HG03439 (cell line): ENCODE results near the gene RAB7A.
A peak's percentile ranks its signal among the peaks of the same experiment; 100 is the strongest.

ENCODE experiments used
- ATAC-seq: cut with Tn5 transposase; IDR thresholded peaks from one replicate; pipeline ENCODE4 v1.9.1; 2021; ENCODE audit warnings: mild to moderate bottlenecking, moderate library complexity; ENCODE audit not compliant: unreplicated experiment

The RAB7A gene

DNA sequence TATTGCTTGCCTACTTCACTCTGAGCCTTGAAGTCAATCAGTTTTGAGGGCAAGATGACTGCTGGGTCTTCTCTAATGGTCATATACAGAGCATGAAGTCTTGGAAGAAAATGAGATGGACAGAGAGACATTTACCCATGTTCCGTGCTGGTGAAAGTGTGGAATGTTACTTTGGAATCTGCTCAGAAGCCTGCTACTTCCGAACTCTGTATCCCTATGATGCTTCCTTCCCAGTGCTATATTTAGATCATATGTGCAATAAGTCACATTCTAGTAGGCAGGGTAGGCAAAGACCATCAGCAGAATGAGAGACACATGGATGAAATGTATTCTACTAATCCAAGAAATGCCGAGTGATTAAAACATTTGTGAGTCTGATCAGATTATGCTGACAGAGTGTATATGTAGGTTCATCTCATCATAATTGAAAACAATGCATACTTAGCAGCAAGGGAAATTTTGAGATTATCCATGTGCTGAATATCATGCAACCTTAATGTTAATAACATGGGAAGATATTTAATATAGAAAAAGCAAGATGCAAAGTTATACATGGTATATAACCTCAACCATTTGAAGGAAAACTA is 60.5 kb downstream of the RAB7A start:
- ATAC-seq: no peak

DNA sequence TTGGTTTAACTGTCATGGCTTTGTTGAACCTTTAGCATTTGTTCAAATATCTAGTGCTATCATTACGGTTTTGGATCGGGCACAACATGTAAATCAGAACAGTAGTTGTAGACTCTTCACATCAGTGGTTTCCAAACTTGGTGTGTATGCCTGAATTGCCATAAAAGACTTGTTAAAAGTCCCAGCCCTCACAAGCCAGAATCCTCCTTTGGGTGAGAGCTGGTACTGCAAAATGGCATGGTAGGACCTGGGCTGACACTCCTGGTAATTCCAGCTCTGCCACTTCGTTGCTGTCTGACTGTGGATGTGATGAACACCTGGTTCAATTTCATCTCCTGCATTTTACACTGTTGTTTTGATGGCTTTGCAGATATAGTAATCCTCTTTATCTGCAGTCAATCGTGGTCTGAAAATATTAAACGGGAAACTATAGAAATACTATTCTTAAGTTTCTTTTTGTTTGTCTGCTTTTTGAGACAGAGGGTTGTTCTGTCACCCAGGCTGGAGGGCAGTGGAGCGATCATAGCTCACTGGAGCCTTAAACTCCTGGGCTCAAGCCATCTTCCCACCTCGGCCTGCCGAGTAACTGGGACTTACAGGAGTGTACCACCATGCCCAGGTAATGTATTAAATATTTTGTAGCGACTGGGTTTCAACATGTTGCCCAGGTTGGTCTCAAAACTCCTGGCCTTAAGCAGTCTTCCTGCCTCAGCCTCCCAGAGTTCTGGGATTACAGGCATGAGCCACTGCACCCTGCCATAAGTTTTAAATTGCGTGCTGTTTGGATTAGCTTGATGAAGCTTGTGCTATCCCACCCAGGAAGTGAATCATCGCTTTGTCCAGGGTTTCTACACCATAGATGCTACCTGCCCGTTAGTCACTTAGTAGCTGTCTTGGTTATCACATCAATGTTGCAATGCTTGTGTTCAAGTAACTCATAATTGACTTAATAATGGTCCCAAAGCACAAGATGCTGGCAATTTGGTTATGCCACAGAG is 61.6 kb downstream of the RAB7A start:
- ATAC-seq: no peak

DNA sequence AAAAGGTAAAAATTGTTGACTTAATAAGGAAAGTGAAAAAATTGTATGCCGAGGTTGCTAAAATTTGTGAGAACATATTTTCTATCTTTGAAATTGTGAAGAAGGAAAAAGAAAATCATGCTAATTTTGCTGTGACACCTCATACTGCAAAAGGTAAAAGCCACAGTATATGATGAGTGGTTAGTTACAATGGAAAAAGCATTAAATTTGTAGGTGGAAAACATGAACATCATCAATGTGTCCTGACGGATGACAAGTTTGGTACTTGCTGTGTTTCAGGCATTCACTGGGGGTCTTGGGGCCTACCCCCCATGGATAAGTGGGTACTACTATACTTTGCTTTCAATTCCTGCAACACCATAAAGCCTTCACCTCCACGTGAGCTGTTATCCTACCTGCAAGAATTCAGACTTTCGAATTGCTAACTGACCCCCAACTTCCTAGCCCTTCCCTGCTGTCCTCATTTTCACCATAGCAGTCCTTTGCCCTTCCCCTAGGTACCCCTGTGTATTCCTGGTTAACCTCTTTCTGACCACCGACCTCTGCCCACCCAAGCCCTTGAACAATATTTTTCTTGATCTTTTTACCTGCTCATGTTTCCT is 62.4 kb downstream of the RAB7A start:
- no peak for ATAC-seq

DNA sequence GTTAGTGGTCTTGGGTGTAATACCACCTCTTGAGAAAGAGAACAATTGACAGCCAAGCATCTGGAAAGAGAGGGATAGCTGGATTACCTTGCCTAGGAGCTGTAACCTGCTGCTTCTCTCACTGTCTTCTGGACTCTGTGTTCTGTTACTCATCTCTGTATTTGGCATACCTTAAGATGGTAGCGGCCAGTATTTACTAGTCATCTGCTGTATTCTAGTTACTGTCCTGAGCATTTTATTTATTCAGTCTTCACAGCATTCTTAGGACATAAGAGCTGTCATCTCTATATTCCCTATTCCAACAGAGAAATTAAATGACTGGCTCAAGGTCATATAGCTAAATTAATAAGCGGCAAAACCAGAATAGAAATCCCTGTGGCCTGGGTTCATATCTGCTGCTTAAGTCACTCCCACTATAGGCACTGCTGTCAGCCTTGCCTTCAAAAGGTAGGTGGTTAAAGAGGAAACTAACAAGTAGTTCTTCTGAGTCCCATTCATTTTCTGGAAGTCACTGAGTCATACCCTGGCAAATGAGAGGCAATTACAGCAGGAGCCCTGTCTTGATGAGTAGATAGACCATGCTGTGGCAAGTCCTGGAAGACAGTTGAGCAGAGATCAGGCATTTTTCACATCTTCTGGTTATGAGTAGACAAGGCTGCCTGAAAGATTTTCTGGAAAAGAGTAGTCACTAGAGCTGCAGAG is 68.2 kb downstream of the RAB7A start:
- no peak for ATAC-seq

DNA sequence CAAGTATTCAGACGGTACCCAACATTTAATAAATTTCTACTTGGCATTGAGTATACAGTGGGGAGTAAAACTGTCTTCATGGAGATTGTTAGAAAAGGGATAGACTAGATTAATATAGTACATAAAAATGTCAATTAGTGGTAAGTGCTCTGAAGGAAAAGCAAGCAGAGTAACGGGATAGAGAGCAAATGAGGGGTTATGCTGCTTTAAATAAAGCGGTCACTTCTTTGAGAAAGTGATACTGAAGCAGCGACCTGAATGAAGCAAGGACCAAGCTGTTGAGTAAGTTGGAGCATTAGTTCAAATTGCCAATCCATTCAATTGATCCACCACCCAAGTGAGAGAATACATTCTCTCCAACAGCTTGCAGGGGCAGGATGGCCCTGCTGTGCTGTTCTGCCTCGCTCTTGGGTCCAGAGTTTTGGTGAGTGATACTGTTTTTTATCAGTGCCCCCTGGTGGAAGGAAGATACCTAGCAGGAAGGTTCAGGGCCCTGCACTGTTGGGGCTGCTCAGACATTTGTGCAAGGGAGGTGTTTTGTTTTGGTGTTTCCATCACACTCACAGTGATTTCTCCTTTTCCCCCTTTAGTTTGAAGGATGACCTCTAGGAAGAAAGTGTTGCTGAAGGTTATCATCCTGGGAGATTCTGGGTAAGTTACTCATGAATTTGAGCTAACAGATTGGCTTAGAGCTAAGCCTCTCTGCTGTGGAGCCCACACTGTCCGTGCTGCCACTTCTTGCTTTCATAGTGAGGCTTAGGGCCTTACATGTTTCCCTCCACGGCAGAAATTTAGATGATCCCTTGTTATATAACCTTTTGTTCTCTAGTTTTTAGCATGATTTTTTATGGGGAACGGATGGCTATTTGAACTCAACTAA is 69.0 kb downstream of the RAB7A start:
- peak; percentile 59 for ATAC-seq

DNA sequence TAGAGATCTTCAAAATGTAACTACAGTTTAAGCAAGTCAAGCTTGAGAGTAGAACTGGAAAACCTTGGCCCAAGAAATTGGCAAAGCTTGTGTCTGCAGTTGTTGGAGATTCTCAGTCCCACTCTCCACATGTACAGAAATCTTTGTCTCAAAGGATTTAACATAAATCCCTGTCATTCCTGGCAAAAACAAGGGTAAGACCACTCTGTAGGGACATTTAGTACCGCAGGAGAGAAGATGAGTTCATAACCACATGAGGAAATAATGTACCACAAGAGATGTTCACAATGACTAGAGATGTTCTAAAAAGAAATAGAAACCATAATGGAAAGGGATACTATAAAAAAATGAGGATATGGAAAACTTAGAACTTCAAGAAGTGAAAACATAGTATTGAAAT is 73.7 kb downstream of the RAB7A start:
- no peak for ATAC-seq

DNA sequence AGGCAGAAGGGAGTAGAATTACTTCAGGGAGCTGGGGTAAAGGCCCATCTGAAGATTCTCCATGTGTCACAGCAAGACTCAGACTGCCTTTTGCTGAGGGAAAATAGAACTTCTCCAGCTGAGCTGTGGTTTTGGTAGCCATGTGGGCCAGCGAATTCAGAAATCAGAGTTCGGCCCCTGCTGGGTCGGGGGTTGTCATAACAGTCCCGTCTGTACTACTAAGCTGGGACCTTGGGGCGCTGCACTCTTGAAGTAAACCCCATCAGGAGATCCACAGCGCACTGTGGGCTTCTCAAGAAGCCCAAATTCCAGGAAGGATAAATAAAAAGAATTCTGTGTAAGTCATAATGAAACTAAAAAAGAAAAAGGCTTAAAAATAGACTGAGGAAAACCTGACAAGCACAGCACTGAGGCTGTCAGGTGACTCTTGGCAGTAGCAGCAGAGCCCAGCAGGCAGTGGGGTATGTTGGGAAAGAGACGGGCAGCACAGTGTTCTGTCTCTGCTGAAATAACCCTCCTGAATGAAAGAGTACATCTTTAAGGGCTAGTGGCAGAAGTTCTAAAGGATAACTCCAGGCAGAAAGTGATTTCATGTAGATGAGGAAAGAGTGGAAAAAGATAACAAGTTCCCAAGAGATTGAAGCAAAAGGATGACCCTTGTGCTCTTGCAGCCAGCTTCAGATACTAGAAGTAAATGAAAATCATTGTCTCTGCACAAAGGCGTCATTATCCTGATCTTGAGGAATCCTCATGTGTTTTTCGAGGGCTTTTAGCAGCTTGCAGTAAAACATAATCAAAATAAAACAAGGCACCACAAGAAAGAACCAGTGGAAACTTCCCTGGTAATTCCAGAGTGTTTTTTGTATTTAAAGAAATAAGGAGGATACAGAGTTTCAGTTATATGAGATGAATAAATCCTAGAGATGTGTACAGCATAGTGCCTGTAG is 74.5 kb downstream of the RAB7A start:
- ATAC-seq: no peak

DNA sequence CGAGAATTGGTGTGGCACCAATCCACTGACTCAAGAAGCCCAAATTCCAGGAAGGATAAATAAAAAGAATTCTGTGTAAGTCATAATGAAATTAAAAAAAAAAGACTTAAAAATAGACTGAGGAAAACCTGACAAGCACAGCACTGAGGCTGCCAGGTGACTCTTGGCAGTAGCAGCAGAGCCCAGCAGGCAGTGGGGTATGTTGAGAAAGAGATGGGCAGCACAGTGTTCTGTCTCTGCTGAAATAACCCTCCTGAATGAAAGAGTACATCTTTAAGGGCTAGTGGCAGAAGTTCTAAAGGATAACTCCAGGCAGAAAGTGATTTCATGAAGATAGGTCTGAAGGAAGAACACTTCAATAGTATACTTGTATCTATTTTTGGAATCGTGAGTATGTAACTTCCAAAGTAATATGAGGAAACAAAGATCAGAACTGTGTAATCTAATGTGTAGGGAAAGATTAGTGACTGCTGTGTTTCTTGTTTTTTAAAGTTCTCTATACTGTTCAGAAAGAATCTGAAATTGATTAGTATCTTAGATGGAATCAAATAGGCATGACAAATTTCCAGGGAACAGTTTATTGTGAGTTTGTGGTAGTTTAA is 75.9 kb downstream of the RAB7A start:
- ATAC-seq: no peak

DNA sequence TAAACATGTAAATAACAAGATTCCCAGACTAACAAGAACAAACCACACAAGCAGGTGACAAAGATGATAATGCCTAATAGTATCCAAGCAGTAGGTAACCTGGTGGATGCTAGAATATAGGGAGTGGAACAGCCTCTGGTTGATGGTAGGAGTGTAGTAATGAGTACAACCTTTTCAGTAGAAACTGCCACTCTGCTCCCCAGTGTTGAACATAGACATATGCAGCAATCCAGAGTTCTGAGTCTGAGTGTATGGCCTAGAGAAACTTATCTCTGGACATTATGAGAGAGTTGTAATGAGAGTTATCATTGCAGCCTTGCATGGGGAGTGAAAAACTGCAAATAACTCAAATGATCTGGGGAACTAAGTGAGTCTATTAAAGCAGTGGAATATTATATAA is 77.3 kb downstream of the RAB7A start:
- ATAC-seq: no peak

DNA sequence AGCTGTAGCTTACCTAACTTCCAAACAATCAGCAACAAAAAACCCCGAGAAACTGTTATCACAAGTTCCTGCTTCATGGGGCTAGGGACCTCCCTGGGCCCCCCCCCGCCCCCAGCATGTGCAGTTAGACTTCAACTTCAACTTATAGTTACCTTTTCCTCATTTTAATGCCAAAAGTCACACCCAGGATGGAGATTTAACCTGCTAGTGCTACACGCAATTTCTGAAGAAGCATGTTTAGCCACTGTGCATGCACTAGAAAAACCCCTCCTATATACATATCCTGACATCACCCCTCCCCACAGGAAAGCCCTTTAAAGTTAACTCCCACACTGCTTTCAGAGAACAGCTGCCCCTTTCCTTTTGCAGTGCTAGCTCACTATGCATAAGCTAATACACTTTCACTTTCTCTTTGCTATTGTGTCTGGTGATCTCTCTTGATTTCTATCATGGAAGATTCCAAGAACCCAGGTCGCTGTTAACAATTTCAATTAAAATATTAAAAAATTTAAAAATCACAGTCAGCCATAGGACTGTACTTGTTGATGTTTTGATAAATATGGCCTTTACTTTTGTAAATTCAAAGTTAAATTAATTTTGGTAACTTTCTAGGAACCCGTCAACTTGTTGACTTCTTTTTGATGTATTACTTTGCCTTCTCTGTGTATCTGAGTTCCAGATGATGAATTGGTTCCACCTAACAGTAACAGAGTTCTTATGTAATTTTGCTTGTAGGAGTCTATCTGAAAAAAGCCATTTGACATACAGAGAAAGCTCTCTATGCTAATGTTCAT is 78.2 kb downstream of the RAB7A start:
- peak; percentile 78 for ATAC-seq

DNA sequence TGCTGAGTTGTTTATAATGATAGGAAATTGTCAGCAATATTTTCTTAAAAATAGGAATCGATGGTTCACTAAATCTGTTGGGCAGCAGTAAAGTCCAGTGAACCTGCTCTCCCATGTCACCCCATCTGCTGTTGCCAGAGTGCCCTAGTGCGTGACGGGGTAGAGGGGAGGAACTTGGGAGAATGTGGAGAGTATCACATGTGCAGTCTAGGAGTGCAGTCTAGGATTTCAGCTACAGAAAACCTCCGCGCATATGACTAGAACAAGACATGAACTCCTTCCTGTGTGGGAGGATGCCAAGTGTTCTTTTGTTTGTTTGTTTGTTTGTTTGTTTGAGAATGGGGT is 78.8 kb downstream of the RAB7A start:
- ATAC-seq: no peak

DNA sequence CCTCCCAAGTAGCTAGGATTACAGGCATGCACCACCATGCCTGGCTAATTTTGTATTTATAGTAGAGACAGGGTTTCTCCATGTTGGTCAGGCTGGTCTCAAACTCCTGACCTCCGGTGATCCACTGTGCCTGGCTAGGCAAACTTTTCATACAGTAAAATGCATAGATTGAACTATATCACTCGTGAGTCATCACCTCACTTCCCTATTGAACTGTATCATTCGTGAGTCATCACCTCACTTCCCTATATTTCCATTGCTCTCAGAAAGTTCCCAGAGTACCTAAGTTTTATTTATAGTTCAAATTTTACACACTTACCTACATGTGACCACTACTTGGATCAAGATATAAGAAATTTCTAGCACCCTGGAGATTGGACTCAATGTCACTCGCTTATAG is 79.8 kb downstream of the RAB7A start:
- no peak for ATAC-seq

DNA sequence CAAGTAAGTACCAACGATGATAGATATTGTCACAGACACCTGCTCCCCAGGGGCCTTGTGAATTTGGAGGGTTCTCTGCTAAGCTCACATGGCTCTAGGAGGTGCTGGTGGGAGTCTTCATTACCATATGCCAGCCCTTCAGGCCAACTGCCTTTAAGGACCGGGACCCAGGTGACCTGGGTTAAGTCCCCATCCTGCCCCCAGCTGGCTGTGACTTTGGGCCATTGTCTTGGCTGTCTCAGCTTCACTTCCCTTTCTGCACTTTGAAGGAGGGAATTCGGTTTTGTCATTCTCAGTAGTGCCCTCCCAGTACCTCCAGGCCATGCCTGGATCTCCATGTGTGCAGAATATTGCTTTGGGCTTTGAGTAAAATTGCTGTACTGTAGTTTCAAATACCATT is 80.6 kb downstream of the RAB7A start:
- no peak for ATAC-seq

DNA sequence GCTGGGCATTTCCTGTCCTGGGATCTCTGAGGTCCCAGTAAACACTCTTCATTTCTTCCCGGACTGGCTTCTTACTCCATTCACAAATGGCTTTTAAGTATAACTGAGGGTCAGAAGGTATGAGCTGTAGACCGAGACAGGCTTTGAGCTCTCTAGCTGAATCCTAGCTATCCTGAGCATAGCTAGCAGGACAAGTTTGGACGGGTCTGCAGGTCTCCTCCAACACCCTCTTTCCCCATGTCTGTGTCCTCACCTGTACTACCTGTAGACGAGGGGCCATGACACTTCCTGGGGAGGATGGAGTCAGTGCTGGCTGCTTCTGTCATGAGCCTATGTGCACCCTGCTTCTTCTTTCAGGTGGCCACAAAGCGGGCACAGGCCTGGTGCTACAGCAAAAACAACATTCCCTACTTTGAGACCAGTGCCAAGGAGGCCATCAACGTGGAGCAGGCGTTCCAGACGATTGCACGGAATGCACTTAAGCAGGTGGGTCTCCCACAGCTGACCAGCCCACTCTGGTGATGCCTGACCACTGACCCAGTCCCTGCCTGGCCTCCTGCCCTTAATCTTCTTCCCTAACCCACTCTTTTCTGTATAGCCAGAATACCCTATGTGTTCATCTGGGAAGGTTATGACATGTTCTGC is 81.3 kb downstream of the RAB7A start:
- no peak for ATAC-seq

DNA sequence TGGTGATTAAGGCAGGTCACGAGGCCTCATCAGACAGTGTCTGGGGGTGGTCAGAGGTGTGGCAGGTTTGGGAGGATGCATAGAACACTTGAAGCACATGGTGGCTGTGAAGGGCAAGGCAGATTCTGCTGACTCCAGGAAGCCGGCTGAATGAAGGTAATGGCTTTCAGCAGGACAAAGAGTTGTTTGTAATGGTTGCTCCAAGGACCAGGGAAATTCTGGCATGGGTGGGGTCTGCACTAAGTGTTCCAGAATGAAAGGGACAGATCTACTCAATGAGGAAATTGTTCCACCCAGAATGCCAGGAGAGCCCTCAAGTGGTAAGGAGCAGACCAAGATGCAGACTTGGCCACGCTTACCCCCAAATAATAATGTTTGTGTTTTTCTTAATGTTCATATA is 82.7 kb downstream of the RAB7A start:
- ATAC-seq: no peak

DNA sequence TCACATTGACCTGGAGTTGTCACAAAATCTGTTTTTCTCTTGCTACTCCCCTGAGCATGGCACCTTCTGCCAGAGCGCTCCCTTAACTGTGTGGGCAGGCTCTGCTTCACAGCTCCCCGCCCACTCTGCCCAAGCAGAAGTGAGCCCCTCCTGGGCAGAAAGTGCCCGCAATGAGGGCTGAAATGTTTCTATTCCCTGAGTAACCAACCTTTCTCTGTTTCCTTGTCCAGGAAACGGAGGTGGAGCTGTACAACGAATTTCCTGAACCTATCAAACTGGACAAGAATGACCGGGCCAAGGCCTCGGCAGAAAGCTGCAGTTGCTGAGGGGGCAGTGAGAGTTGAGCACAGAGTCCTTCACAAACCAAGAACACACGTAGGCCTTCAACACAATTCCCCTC is 87.1 kb downstream of the RAB7A start:
- ATAC-seq: no peak

DNA sequence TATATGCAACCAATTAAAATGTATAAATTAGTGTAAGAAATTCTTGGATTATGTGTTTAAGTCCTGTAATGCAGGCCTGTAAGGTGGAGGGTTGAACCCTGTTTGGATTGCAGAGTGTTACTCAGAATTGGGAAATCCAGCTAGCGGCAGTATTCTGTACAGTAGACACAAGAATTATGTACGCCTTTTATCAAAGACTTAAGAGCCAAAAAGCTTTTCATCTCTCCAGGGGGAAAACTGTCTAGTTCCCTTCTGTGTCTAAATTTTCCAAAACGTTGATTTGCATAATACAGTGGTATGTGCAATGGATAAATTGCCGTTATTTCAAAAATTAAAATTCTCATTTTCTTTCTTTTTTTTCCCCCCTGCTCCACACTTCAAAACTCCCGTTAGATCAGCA is 88.1 kb downstream of the RAB7A start:
- ATAC-seq: no peak
